Measurements from ENCODE around the gene TRAPPC10. TPM values are rescaled to one million over a fixed set of nuclear protein-coding genes. Genes with fewer than 3 reads are reported as not detected.

Gene TRAPPC10
- total RNA-seq, 1 experiment from 2014 or later, result 32.9 TPM

DNA sequence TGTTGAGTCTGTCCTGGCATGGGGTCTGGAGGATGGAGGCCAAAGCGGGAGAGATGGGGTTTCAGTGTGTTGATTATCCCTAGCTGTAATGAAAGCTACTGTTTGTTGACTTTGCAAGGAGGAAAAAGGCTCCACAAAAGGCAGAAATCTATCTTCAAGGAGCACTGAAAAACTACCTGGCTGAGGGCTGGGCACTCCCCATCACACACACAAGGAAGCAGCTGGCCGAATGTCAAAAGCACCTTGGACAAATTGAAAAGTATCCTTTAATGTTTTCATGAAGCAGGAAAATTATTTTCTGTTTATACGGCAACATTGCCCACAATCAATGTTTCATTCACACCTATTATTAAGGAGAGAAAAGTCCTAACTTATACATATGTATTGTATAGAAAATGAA is 67.3 kb downstream of the TRAPPC10 start:
- H3K27me3 ChIP-seq (ENCODE audit: insufficient read depth, low read length), result no peaks in the 10 kb centered on the region
- no peaks in the 10 kb centered on the region for H3K9me3 ChIP-seq (ENCODE audit: control insufficient read depth, low read depth, low read length)
- H3K27ac ChIP-seq (ENCODE audit: insufficient read length, low read depth, low read length), result no peak overlapping the region
- no peaks in the 10 kb centered on the region for H3K4me1 ChIP-seq (ENCODE audit: insufficient read depth, low read length)
- no peak overlapping the region for H2BK5ac ChIP-seq (ENCODE audit: insufficient read length, low read length)
- no peak overlapping the region for H3K23ac ChIP-seq (ENCODE audit: insufficient read length, low read depth, low read length)
- no peaks in the 10 kb centered on the region for H3K79me1 ChIP-seq (ENCODE audit: insufficient read depth, low read depth, low read length, poor library complexity, severe bottlenecking)
- H3T11ph ChIP-seq (ENCODE audit: low read length), result no peak overlapping the region
- H2AFZ ChIP-seq (ENCODE audit: low read length), result no peak overlapping the region
- H3K4me2 ChIP-seq (ENCODE audit: insufficient read depth, insufficient read length, low read length), result no peak overlapping the region
- no peak overlapping the region for H2BK20ac ChIP-seq (ENCODE audit: low read depth, low read length, poor library complexity, severe bottlenecking)
- no peak overlapping the region for H2BK12ac ChIP-seq (ENCODE audit: insufficient read length, low read depth, low read length)
- TF ChIP-seq, protein P1, sequence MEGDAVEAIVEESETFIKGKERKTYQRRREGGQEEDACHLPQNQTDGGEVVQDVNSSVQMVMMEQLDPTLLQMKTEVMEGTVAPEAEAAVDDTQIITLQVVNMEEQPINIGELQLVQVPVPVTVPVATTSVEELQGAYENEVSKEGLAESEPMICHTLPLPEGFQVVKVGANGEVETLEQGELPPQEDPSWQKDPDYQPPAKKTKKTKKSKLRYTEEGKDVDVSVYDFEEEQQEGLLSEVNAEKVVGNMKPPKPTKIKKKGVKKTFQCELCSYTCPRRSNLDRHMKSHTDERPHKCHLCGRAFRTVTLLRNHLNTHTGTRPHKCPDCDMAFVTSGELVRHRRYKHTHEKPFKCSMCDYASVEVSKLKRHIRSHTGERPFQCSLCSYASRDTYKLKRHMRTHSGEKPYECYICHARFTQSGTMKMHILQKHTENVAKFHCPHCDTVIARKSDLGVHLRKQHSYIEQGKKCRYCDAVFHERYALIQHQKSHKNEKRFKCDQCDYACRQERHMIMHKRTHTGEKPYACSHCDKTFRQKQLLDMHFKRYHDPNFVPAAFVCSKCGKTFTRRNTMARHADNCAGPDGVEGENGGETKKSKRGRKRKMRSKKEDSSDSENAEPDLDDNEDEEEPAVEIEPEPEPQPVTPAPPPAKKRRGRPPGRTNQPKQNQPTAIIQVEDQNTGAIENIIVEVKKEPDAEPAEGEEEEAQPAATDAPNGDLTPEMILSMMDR (conservative IDR thresholded peaks at IDR 0.05), result no peak
- Mint-ChIP-seq H3K27ac (peak overlapping the region in 1 of 3 experiments; percentile 34; a peak in 2 of 7 replicates), H3K36me3 (ENCODE audit: insufficient read depth in 1 of 3, low read depth in 3 of 3) (peaks cover 24 to 83% (median 75%) of the 10 kb centered on the region in 3 experiments; a peak in 6 of 7 replicates), H3K4me1 (peaks cover 12% of the 10 kb centered on the region in 2 experiments), H3K4me3 (no peak overlapping the region), H3K9me3 (no peaks in the 10 kb centered on the region), H3K27me3 (ENCODE audit: low read depth) (no peaks in the 10 kb centered on the region)
- DNase-seq, result no peak
- no peak overlapping the region for H2BK15ac ChIP-seq (ENCODE audit: low read depth, low read length)
- no peak overlapping the region for H3K4ac ChIP-seq (ENCODE audit: low read depth, low read length)
- no peak overlapping the region for H3K9ac ChIP-seq (ENCODE audit: extremely low read depth, insufficient read length, low read length)
- H3K79me2 ChIP-seq (ENCODE audit: insufficient read depth, low read length), result no peaks in the 10 kb centered on the region
- H3K14ac ChIP-seq (ENCODE audit: insufficient read depth, low read length), result no peak overlapping the region
- H4K20me1 ChIP-seq (ENCODE audit: control insufficient read depth, insufficient read depth, insufficient read length), result no peaks in the 10 kb centered on the region
- H4K8ac ChIP-seq (replicated peaks; ENCODE audit: insufficient read length, low read depth, low read length), result no peak overlapping the region
- no peak overlapping the region for H2AK5ac ChIP-seq (ENCODE audit: insufficient read length, low read length)
- H3K23me2 ChIP-seq (ENCODE audit: insufficient read length, low read depth, low read length, poor library complexity, severe bottlenecking), result no peaks in the 10 kb centered on the region
- H4K5ac ChIP-seq (ENCODE audit: insufficient read length, low read depth, low read length), result no peak overlapping the region
- H2BK120ac ChIP-seq (ENCODE audit: low read depth, low read length, poor library complexity, severe bottlenecking), result no peak overlapping the region
- WGBS (ENCODE audit: extremely low coverage, insufficient read length, low lambda C conversion rate), result no CpG with 5 or more reads among the region's 3 CpGs
- H3K18ac ChIP-seq (ENCODE audit: insufficient read length, low read depth, low read length), result no peak overlapping the region
- no peak overlapping the region for H4K91ac ChIP-seq (ENCODE audit: insufficient read length, low read depth, low read length)
- H3K56ac ChIP-seq (ENCODE audit: insufficient read length, low read depth, low read length), result no peak overlapping the region

Data from H9 (cell line).